ENCODE data around the gene ARMC3.
A peak's percentile ranks its signal among the peaks of the same experiment; 100 is the strongest.

ARMC3 gene

GRCh38 chr10:22988581-22989360 lies 60.9 kb downstream of the ARMC3 start:
- Mint-ChIP-seq H3K27ac (peak overlapping the region in 1 of 3 experiments; percentile 44), H3K36me3 (ENCODE audit: low read depth) (no peaks in the 10 kb centered on the region), H3K27me3 (ENCODE audit: low read depth) (no peaks in the 10 kb centered on the region), H3K9me3 (no peaks in the 10 kb centered on the region), H3K4me3 (no peak overlapping the region), H3K4me1 (peaks cover 45% of the 10 kb centered on the region)
- TF ChIP-seq, protein P1, sequence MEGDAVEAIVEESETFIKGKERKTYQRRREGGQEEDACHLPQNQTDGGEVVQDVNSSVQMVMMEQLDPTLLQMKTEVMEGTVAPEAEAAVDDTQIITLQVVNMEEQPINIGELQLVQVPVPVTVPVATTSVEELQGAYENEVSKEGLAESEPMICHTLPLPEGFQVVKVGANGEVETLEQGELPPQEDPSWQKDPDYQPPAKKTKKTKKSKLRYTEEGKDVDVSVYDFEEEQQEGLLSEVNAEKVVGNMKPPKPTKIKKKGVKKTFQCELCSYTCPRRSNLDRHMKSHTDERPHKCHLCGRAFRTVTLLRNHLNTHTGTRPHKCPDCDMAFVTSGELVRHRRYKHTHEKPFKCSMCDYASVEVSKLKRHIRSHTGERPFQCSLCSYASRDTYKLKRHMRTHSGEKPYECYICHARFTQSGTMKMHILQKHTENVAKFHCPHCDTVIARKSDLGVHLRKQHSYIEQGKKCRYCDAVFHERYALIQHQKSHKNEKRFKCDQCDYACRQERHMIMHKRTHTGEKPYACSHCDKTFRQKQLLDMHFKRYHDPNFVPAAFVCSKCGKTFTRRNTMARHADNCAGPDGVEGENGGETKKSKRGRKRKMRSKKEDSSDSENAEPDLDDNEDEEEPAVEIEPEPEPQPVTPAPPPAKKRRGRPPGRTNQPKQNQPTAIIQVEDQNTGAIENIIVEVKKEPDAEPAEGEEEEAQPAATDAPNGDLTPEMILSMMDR (IDR thresholded peaks at IDR 0.05; ENCODE audit: unreplicated experiment in 3 of 3): peak; percentile 93 to 96 (median 94)

DNA sequence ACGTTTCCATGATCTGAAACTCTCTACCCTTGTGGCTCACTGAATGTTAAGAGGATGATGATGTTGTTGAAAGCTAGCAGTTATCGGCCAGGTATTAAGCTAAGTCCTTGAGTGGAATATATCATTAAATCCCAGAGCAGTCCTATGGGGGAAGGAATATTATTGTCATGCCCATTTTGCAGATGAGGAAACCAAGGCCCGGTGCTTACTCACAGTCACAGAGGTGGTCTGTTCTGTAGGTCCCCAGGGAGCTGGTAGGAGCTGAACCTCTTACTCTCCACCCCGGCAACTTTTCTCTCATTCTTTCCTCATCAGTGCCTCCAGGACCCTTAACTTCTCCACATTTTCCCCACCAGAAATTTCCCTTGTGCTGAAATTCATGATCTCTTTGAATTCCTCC lies 62.6 kb downstream of the ARMC3 start:
- H3K27ac Mint-ChIP-seq: peak overlapping the region in 2 of 3 experiments; percentile 30 to 71
- H3K36me3 Mint-ChIP-seq (ENCODE audit: low read depth): no peaks in the 10 kb centered on the region
- no peak overlapping the region for H3K4me3 Mint-ChIP-seq
- no peaks in the 10 kb centered on the region for H3K9me3 Mint-ChIP-seq
- no peaks in the 10 kb centered on the region for H3K27me3 Mint-ChIP-seq (ENCODE audit: low read depth)
- TF ChIP-seq, protein P1 (IDR thresholded peaks at IDR 0.05; ENCODE audit: unreplicated experiment in 3 of 3): no peak
- peaks cover 52% of the 10 kb centered on the region for H3K4me1 Mint-ChIP-seq

DNA sequence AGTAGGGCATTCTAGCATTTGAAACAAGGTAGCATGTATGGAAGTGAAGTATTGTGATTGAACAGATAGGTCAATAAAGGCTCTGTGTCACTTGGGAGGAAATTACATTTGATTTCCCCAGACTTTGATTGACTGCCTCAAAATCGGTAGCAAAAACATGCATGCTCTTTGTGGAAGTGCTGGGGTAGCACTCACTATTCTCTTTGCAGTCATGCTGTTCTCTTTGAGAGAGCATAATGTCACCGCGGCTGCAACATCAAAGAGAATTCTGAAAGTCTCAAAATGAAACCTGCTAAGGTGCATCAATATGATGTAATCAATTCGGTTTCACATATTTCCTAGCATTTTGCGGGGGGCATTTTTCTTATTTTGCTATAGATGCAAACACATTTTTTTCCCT lies 64.2 kb downstream of the ARMC3 start:
- Mint-ChIP-seq H3K4me3 (no peak overlapping the region), H3K4me1 (peaks cover 56% of the 10 kb centered on the region), H3K9me3 (no peaks in the 10 kb centered on the region), H3K36me3 (ENCODE audit: low read depth) (no peaks in the 10 kb centered on the region), H3K27me3 (ENCODE audit: low read depth) (no peaks in the 10 kb centered on the region), H3K27ac (no peak overlapping the region)
- TF ChIP-seq, protein P1 (IDR thresholded peaks at IDR 0.05; ENCODE audit: unreplicated experiment in 3 of 3): no peak

GRCh38 chr10:22992621-22993020 lies 64.8 kb downstream of the ARMC3 start:
- Mint-ChIP-seq H3K27ac (no peak overlapping the region), H3K4me1 (peaks cover 60% of the 10 kb centered on the region), H3K9me3 (no peaks in the 10 kb centered on the region), H3K36me3 (ENCODE audit: low read depth) (no peaks in the 10 kb centered on the region), H3K27me3 (ENCODE audit: low read depth) (no peaks in the 10 kb centered on the region), H3K4me3 (no peak overlapping the region)
- TF ChIP-seq, protein P1 (IDR thresholded peaks at IDR 0.05; ENCODE audit: unreplicated experiment in 3 of 3): no peak

GRCh38 chr10:22993314-22993713 lies 65.5 kb downstream of the ARMC3 start:
- TF ChIP-seq, protein P1 (IDR thresholded peaks at IDR 0.05; ENCODE audit: unreplicated experiment in 3 of 3): no peak
- H3K27ac Mint-ChIP-seq: no peak overlapping the region
- no peaks in the 10 kb centered on the region for H3K27me3 Mint-ChIP-seq (ENCODE audit: low read depth)
- peaks cover 56% of the 10 kb centered on the region for H3K4me1 Mint-ChIP-seq
- no peak overlapping the region for H3K4me3 Mint-ChIP-seq
- H3K36me3 Mint-ChIP-seq (ENCODE audit: low read depth): no peaks in the 10 kb centered on the region
- no peaks in the 10 kb centered on the region for H3K9me3 Mint-ChIP-seq

- Mint-ChIP-seq H3K27ac (no peak overlapping the region), H3K36me3 (ENCODE audit: low read depth) (no peaks in the 10 kb centered on the region), H3K27me3 (ENCODE audit: low read depth) (no peaks in the 10 kb centered on the region), H3K4me1 (peaks cover 41% of the 10 kb centered on the region), H3K9me3 (no peaks in the 10 kb centered on the region), H3K4me3 (no peak overlapping the region)
- TF ChIP-seq, protein P1 (IDR thresholded peaks at IDR 0.05; ENCODE audit: unreplicated experiment in 3 of 3): no peak
These were observed 69.2 kb downstream of the ARMC3 start for GRCh38 chr10:22997096-22997495.
